BJ (cell line): Measurements from ENCODE around the gene HOXD13. TPM values are rescaled to one million over a fixed set of nuclear protein-coding genes. Genes with fewer than 3 reads are reported as not detected.
A peak's percentile ranks its signal among the peaks of the same experiment; 100 is the strongest.

Experiments used
- CTCF ChIA-PET: fragments of 350-600 bp; formaldehyde crosslinking; extraction: SDS; loops from one replicate; lab custom pipeline; 2021; ENCODE audit warnings: antibody characterized with exemption, inconsistent platforms; lab: Yijun Ruan, JAX
- POLR2A ChIA-PET: fragments of 300-600 bp; sonication (Branson Sonifier 250); formaldehyde crosslinking; extraction: SDS; loops from one replicate; lab custom pipeline; 2021; ENCODE audit warnings: antibody characterized with exemption; lab: Charles Lee
- DNase-seq: peaks from one replicate; pipeline ENCODE4 v3.0.0-alpha.2; 2011; ENCODE audit warnings: low read depth
- H3K27me3 ChIP-seq: 2 replicates; pipeline ENCODE4 v1.6.0; 2011; ENCODE audit warnings: low read length; ENCODE audit not compliant: control insufficient read depth, insufficient read depth
- H3K36me3 ChIP-seq: 2 replicates; pipeline ENCODE4 v1.5.1; 2011; ENCODE audit warnings: low read length; ENCODE audit not compliant: control insufficient read depth, insufficient read depth
- H3K4me3 ChIP-seq: 2 replicates; pipeline ENCODE4 v1.5.1; 2011; ENCODE audit warnings: low read depth, mild to moderate bottlenecking, control low read depth, low read length
- polyA plus RNA-seq: library from polyadenylated mRNA; depleted of rRNA; stranded (reverse); fragments of >200 nt; gene quantifications from 2 replicates; pipeline ENCODE4 v1.2.3, GENCODE V29; 2011
- TF ChIP-seq, protein P1 (sequence below): IDR thresholded peaks from 2 replicates; pipeline ENCODE4 v1.5.1; 2011; ENCODE audit warnings: low read depth, mild to moderate bottlenecking, control low read depth, inconsistent platforms, low read length, moderate library complexity; ENCODE audit not compliant: insufficient read depth

Gene HOXD13
- polyA plus RNA-seq, 1 experiment = 0.43 TPM

DNA sequence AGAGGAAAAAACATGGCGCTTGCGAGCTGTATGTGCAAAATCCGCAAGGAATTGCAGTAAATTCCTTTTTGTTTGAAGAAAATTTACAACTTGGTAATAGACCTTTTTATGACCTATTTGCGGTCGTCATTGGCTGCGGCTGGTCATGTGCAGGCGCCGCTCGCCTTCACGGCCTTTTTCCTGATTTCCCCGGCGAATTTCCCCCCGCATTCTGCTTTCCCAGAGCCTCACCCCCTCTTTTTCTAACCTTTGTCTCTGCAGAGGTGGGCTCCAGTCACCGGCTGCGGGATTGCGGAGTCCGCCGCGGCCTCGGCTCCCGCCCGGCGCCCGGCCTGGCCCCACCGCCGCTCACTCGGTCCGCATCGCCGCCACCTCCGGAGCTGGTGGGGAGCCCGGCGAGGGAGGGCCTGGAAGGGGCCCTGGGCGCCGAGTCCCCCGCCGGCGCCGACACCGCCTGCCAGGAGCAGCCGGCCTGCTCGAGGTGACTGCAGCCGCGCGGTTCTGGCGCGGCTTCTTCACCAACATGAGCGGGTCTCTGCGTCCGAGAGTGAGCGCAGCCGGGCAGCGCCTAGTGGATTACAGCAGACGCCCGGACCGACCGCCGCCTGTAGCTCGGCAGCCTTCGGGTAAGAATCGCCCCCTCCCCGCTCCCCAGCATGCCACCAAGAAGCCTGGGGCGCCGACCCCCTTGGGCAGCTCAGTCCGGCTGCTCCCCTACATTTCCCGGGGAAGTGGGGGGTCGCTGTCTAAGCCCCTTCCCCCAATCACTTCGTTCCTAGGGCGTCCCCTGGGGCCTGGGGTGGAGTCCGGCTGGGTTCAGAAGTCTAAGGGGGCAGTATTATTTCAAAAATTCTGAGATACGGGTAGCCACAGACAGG lies 44.1 kb downstream of the HOXD13 start:
- TF ChIP-seq, protein P1, sequence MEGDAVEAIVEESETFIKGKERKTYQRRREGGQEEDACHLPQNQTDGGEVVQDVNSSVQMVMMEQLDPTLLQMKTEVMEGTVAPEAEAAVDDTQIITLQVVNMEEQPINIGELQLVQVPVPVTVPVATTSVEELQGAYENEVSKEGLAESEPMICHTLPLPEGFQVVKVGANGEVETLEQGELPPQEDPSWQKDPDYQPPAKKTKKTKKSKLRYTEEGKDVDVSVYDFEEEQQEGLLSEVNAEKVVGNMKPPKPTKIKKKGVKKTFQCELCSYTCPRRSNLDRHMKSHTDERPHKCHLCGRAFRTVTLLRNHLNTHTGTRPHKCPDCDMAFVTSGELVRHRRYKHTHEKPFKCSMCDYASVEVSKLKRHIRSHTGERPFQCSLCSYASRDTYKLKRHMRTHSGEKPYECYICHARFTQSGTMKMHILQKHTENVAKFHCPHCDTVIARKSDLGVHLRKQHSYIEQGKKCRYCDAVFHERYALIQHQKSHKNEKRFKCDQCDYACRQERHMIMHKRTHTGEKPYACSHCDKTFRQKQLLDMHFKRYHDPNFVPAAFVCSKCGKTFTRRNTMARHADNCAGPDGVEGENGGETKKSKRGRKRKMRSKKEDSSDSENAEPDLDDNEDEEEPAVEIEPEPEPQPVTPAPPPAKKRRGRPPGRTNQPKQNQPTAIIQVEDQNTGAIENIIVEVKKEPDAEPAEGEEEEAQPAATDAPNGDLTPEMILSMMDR = no peak
- DNase-seq = no peak
- peaks cover 48% of the 10 kb centered on the region for H3K27me3 ChIP-seq
- CTCF ChIA-PET = interaction anchor here (0.8 to 4.4 kb wide), 9 partner anchors 9 to 1004 kb away, joined by 3 to 24 read pairs (median 4); no protein-coding TSS in a partner anchor
- POLR2A ChIA-PET = interaction anchor here (0.7 kb wide), 1 partner anchor 14 kb away, joined by 3 read pairs; the partner anchor contains the start of gene HOXD9
- H3K36me3 ChIP-seq = no peaks in the 10 kb centered on the region
- H3K4me3 ChIP-seq = peak overlapping the region; percentile 40

DNA sequence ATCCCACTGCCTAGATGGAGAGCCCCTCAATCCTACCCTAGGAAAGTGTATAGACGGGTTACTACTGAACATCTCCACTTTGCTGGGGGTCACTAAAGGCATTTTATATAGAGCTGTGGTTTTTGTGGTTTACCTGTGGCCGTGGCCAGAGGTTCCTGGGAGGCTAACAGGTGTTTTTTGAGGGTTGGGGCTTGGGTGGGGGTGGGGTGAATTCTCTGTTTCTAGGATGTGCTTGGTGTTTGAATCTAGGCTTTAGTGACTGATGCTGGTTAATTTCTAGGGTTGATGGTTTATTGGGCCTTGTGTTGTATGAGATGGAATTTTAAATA lies 44.7 kb downstream of the HOXD13 start:
- H3K4me3 ChIP-seq = peak overlapping the region; percentile 40
- CTCF ChIA-PET = interaction anchor here (0.9 to 4.7 kb wide), 7 partner anchors 10 to 515 kb away, joined by 3 to 92 read pairs (median 5); no protein-coding TSS in a partner anchor
- H3K36me3 ChIP-seq = no peaks in the 10 kb centered on the region
- TF ChIP-seq, protein P1 = no peak
- POLR2A ChIA-PET = no interaction called here
- DNase-seq = no peak
- H3K27me3 ChIP-seq = peaks cover 46% of the 10 kb centered on the region

DNA sequence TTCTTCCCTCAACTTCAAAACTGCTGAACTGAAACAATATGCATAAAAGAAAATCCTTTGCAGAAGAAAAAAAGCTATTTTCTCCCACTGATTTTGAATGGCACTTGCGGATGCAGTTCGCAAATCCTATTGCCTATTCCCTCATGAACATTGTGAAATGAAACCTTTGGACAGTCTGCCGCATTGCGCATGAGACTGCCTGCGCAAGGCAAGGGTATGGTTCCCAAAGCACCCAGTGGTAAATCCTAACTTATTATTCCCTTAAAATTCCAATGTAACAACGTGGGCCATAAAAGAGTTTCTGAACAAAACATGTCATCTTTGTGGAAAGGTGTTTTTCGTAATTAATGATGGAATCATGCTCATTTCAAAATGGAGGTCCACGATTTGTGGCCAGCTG lies 45.4 kb downstream of the HOXD13 start:
- TF ChIP-seq, protein P1 = no peak
- Histone ChIP-seq H3K36me3 (no peaks in the 10 kb centered on the region), H3K4me3 (no peak overlapping the region), H3K27me3 (peaks cover 42% of the 10 kb centered on the region)
- no peak for DNase-seq
- POLR2A ChIA-PET = no interaction called here
- CTCF ChIA-PET = interaction anchor here (1.6 to 8.7 kb wide), 5 partner anchors 11 to 514 kb away, joined by 8 to 110 read pairs (median 72); no protein-coding TSS in a partner anchor

DNA sequence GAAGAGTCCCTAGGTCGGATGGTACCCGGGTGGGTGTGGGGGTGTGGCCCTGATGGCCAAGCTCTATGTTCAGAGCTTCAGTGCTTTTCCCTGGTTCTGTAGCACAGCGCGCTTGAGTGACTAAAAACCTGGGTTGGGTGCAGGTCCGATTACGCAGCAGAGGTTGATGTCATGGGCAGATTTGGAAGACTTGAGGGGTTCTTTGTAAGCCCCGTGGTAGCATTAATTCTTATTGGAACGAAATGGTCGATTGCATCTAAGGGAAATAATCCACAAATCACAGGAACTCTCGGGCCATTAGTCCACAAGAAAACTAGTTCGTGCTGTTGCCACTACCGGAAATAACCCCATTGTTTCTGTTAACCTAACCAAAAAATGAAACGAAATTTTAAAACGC lies 46.0 kb downstream of the HOXD13 start:
- no peaks in the 10 kb centered on the region for H3K36me3 ChIP-seq
- no peak overlapping the region for H3K4me3 ChIP-seq
- ChIA-PET CTCF (interaction anchor here (1.1 to 8.7 kb wide), 8 partner anchors 8 to 513 kb away, joined by 3 to 110 read pairs (median 48); partner anchors contain the start of gene HOXD8), POLR2A (no interaction called here)
- TF ChIP-seq, protein P1 = no peak
- peaks cover 38% of the 10 kb centered on the region for H3K27me3 ChIP-seq
- DNase-seq = no peak

DNA sequence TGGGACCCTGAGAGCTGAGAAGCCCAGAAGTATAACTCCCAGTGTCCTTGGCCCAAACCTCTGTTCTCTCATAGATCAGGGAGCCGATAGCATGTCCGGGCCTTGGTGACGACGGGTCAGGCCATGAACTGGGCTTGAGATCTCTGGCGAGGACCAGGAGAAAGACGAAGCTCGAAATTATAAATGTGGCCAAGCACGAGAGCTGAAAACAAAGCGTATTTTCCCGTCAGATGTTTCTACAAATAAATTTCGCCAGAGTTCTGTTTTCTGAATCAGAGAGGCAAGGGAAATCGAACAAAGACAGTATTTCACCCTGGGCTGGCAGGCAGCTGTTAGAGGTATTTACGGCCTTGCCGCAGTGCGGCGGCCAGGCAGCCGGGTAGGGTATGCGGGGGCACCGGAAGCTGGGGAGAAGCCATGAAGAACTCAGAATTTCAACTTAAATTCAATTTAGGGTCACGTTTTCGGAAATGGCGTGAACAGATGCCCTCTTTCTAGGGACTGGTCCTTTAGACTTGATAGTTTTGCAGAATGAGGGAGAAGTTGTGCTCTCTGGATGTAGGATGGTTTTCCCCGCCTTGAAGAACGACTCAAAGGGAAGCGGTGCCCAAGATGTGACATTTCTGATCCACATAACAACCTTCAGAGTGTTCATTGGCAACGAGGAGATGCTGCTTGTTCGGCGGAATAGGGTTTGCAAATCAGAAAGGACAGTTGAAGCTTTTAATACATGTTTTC lies 46.6 kb downstream of the HOXD13 start:
- ChIA-PET CTCF (interaction anchor here (0.7 to 8.7 kb wide), 21 partner anchors 9 to 1140 kb away, joined by 3 to 110 read pairs (median 9); partner anchors contain the start of gene HOXD8), POLR2A (no interaction called here)
- no peak overlapping the region for H3K4me3 ChIP-seq
- peaks cover 41% of the 10 kb centered on the region for H3K27me3 ChIP-seq
- DNase-seq = no peak
- no peaks in the 10 kb centered on the region for H3K36me3 ChIP-seq
- TF ChIP-seq, protein P1 = no peak
